ENCODE results near the gene NOG. TPM values are rescaled to one million over a fixed set of nuclear protein-coding genes. Genes with fewer than 3 reads are reported as not detected.

The NOG gene
- total RNA-seq, 1 experiment from 2014 or later, result 0.12 TPM

DNA sequence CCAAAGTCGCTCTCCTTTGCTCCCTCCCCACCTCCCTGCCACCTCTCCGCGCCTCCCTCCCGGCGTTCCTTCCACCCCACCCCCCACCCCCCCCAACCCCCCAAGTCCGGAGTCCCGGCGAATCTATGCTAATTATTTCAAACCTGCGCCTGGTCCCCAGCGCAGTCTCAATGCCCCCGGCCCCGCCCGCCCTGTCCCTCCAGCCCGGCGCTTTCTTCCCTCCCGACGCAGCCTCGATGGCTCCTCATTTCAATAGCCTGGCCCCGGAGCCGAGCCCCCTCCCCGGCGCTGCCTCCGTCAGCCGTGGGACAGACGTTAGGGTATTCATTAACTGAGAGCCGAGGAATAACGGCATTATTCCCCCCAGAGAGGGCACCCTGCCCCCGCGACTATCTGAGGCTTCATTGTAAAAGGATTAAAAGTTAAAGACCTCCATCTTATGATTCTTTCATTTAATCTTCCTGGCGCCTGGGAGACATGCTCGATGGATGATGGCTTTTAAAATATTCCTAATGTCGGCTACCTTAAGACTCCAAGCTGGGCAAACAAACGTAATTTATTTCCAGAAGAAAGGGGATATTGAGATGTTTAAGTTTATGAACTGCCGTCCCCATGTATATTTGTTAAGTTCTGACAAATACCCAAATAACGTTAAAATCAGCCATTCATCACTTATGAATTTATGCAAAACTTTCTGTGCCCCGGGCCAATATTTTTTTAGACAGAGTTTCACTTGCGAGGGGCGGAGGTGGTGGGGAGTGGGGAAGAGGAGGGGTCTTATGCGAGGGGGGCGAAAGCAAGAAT lies 3.4 kb downstream of the NOG start:
- DNase-seq (ENCODE audit: low read depth), result no peak

DNA sequence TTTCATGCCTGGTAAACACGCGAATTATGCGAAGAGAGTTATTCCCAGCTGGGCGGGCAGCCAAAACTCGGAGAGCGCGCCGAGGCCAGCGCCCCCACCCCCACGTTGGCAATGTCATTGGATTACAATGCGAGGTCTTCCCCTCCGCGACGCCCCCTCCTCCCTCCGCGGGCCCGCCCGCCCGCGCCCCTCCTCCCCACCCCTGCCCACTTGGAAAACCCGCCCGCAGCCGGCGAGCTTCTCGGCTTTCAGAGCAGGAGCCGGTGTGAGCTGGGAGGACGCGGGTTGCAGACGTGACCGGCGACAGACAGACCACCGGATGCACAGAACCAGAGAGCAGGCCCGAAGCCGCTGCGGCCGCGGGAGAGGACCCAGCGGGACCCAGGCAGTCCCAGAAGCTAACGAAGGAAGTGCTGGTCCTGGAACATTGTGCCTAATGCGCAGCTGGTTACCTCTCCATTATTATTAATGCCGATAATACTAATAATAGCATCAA lies 4.0 kb downstream of the NOG start:
- no peak for DNase-seq (ENCODE audit: low read depth)

DNA sequence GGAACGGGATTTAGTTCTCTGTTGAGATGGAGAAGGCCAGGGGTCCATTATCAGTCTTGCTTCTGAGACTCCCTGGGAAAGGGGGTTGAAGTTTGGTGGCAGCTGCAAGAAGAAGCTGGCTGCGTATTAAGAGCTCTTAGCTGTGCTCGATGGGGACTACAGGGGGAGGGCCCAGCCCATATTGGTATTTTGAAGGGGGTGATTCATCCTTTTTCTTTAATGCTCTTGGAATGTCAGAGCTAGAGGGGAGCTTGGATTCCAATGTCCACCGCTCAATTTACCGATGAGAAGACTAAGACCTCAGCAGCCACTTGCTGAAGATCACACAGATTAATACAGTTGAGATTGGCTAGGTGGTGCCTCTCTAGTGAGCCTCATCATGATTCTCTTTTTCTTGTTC lies 5.0 kb downstream of the NOG start:
- peak; percentile 19 for DNase-seq (ENCODE audit: low read depth)

DNA sequence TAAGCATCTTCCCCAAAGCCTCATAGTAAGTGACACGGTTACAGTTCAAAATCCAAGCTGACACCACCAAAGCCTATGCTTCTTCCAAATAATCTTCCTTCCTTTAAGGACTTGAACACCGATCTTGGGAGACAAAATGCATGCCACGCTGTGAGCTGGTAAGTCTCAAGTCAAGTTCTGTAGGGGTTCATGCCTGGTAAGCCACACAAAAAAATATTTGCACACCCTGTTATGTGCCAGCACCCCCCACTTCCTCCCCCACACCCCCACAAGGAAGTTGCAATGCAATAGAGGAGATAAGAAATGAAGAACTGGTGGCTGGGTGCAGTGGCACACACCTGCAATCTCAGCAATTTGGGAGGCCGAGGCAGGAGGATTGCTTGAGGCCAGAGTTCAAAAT lies 5.6 kb downstream of the NOG start:
- DNase-seq (ENCODE audit: low read depth), result no peak

DNA sequence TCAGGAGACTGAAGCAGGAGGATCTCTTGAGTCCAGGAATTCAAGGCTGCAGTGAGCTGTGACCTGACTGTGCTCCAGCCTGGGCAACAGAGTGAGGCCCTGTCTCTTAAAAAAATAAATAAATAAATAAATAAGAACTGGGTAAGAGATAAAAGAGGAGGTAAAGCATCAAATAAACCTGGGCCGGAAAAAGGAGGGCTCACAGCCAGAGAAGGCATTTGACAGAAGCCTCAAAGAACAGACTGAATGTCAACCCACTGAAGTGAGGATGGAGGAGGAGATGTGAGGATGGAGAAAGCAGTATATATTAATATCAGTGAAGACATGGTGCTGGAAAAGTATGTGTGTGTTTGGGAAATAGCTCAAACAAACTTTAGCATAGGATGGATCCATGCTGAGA lies 6.1 kb downstream of the NOG start:
- no peak for DNase-seq (ENCODE audit: low read depth)

GRCh38 chr17:56600256-56600655 lies 6.8 kb downstream of the NOG start:
- no peak for DNase-seq (ENCODE audit: low read depth)

- DNase-seq (ENCODE audit: low read depth), result no peak
Measured at GRCh38 chr17:56601591-56601990, 8.1 kb downstream of the NOG start.

DNA sequence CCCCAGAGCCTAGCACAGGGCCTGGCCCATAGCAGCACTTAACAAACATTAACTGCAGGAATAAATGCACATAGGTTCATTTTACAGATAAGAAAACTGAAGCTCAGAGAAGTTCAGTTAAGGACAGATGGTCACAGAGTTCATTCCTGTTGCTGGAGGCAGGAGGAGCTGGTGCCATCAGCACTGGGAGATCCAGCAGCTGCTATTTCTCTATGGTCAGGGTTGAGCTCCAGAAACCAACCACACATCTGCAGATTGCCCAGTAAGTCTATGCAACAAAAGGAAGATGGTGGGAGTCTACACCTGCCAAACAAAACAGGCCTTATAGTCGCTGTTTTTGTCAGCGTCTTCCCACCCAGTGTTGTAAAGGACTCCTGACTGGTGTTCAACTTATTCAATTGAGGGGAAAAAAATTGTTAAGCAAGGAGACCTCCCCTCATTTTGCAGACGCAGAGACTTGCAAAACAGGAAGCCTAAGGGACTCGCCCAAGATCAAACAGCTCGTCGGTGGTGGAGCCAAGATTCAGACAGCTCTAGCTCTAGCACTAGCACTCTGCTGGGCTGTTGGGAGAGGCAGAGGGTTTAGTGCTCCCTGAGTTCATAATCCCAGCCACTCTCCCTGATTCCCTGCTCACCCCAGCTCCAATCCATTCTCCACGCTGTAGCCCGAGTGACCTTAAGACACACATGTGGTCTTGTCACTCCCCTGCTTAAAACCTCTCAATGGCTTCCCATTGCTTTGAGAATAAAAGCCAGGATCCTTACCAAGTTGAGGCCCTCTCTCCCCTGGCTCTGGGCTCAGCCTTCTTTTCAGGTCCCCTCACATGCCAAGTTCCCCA lies 9.0 kb downstream of the NOG start:
- no peak for DNase-seq (ENCODE audit: low read depth)

DNA sequence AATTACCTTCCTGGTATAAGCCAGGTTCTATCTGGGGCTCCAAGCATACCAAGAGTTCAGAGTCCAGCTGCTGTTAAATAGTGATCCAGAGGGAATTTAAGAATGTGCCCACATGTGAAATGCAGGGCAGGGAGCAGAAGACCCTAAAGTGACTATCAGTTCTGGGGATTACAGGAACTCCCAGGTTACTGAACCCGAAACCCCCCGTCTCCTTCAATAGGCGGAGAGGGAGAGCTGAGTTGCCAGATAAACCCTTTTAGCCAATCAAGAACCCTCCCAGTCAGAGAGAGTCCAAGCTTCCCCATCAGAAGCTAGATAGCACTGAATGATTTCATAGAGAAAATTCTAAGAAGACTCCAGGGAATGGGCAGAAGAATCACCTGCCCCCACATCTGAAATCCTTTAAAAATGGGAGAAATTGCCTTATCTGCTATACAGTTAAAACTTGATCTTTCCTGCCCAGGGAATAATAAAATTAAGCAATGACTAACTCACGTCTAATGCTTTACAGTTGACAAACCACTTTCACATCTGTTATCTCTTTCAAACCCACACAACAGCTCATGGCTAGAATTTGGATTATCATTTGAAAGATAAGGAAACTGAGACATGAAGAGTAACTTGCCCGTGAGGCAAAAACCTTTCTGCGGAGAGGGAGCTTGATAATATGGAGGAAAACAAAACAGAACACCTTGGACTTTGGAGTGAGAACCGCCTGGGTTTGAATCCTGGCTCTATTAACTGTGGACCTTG lies 10.2 kb downstream of the NOG start:
- no peak for DNase-seq (ENCODE audit: low read depth)

DNA sequence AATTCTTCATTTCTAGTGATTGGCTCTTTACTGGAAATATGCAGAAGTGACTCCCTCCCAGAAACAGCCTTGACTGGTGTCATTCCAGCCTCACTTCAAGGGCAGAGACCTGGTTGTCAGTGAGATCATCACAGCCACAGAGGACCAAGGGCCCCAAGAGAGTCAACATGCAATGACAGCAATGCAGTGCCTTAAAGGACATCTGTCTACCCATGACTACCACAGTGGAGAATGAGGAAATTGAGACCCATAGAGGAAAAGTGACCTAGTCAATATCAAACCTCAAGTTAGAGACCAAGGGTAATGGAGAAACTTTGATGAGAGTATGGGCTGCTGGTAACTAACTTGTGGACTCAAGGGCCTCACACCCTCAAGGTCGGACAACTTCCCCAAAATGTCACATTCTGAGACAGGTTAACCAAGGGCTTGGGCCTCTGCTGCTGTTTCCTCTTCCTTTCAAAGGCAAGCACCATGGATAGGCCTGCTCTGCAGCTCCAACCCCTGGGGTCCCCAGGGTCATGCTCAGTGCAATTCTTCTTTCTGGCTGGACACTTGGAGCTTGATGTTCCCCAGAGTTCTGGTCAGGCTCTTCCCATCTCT lies 11.3 kb downstream of the NOG start:
- DNase-seq (ENCODE audit: low read depth), result no peak

- DNase-seq (ENCODE audit: low read depth), result no peak
Measured at GRCh38 chr17:56608944-56609343, 15.4 kb downstream of the NOG start.

DNA sequence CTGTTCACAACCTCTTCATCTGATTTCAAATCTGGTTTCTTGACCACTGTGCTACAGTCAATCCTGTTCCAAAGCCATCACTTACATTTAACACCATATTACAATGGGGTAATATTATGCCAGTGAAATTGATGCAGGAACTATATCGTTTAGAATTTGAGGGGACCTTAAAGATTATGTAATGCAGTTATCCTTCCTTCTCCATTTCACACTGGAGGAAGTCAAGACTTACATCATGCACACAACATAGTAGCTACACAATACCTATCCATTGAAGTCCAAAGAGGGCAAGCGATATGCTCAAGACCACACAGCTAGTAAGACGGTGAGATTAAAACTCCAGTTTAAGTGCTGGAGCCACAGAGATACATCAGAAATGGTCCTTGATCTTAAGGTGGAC lies 16.8 kb downstream of the NOG start:
- no peak for DNase-seq (ENCODE audit: low read depth)

- DNase-seq (ENCODE audit: low read depth), result no peak
Measured at GRCh38 chr17:56613131-56613530, 19.6 kb downstream of the NOG start.

- no peak for DNase-seq (ENCODE audit: low read depth)
Measured at GRCh38 chr17:56614522-56614921, 21.0 kb downstream of the NOG start.

DNA sequence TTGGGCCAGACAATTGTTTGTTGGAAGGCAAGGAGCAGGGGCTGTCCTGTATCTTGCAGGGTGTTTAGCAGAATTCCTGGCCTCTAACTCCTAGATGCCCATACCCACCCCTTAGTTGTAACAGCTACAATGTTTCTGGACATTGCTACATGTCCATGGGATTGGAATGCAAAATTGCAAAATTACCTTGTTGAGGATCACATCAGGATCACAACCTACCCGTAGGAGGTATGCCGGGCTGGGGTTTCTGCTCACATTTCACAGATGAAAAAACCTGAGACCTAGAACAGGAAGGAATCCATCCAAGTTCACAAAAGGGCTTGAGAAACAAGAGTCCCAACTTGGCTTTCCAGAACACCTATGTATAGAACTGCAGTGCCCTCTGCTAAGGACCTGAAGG lies 22.7 kb downstream of the NOG start:
- DNase-seq (ENCODE audit: low read depth), result no peak

- DNase-seq (ENCODE audit: low read depth), result no peak
Measured at GRCh38 chr17:56623383-56623782, 29.9 kb downstream of the NOG start.

DNA sequence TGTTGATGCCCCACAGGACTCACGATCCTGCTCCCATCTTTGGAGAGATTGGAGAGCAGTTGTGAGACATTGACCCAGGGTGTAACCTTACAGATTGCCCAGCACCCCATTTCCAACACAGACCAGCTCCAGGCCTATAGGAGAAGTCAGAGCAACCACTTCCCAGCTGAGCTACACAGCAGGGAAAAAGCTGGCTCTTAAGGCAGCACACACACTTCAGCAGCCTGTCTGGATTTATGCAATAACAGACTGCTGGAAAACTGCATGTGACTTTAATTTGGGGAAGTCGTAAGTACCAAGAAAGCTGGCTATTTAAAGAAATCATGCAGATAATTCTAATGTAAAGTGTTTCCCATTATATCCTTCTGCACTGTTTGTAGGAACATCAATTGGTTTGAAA lies 30.8 kb downstream of the NOG start:
- DNase-seq (ENCODE audit: low read depth), result no peak

- no peak for DNase-seq (ENCODE audit: low read depth)
Measured at GRCh38 chr17:56624912-56625311, 31.4 kb downstream of the NOG start.

- DNase-seq (ENCODE audit: low read depth), result peak; percentile 10
Measured at GRCh38 chr17:56629531-56630075, 36.1 kb downstream of the NOG start.

DNA sequence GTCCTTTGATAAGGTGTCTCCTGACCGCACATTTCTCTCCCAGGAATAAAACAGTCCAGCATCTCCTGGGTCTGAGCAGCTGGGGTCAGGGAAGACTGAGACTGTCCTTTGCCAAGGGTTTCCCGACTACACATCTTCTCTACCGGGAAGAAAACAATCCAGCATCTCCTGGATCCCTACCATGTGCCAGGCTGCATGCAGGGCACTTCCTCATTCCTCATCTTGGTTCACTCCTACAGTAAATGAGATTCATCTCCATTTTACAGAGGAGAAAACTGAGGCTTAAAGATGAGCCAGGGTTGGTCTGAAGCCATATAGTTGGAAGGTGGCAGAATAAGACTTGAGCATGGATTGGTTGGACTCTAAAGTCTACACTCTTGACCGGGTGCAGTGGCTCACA lies 36.7 kb downstream of the NOG start:
- no peak for DNase-seq (ENCODE audit: low read depth)

DNA sequence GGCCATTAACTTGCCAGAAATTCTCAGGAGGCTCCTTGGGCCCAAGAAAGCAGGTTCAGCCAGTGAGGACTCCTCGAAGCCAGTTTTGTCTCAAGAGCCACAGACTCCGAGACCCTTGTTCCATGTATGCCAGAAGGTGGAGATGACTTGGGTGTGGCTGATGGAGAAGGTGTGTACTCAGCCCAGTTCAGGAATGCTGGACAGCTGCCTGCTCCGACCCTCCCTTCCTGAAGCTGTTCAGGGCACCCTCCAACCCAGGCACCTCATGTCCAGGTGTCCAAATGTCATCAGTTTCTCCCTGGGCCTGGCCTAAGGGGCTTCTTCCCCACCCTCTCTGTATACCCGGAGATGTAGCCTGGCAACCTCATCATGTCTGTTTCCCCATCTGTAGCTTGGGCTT lies 40.2 kb downstream of the NOG start:
- no peak for DNase-seq (ENCODE audit: low read depth)

- DNase-seq (ENCODE audit: low read depth), result no peak
Measured at GRCh38 chr17:56635641-56636040, 42.1 kb downstream of the NOG start.
